ENCODE measurements around the gene LRRC27. TPM values are rescaled to one million over a fixed set of nuclear protein-coding genes. Genes with fewer than 3 reads are reported as not detected.
"Not testable (repeated sequence)": the region's sequence is repeated elsewhere in the genome, so short reads cannot be mapped to it uniquely, and the experiment has no call there.

The LRRC27 gene
- total and polyA plus RNA-seq, 2 of the 4 experiments (the other 2 are of a cell fraction), result 3.8 to 5.3 TPM

DNA sequence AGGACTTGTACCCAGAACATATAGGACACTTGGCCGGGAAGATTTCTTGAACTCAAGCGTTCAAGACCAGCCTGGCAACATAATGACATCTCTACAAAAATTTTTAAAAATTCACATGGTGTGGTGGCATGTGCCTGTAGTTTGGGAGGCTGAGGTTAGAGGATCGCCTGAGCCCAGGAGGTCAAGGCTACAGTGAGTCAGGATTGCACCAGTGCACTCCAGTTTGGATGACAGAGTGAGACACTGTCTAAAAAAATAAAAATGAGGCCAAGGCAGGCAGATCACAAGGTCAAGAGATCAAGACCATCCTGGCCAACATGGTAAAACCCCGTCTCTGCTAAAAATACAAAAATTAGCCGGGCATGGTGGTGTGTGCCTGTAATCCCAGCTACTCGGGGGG lies 14.5 kb upstream of the LRRC27 start:
- POLR2A ChIA-PET (ENCODE audit: unreplicated experiment); ATAC-seq (ENCODE audit: low read depth); H3K56ac ChIP-seq (ENCODE audit: extremely low read depth, insufficient read depth, low read length); DNase-seq; intact Hi-C loops (cut with micrococcal nuclease); H4K5ac ChIP-seq (ENCODE audit: low read depth, low read length); H4K91ac ChIP-seq (ENCODE audit: insufficient read depth, low read depth, low read length); H4K8ac ChIP-seq (ENCODE audit: low read depth in 2 of 2, low read length in 2 of 2); H2BK20ac ChIP-seq (ENCODE audit: low read depth, low read length); H3K23ac ChIP-seq (ENCODE audit: low read depth, low read length); H2AFZ ChIP-seq (replicated peaks; ENCODE audit: low read length, poor library complexity); H2BK15ac ChIP-seq (ENCODE audit: low read depth, low read length); H2BK120ac ChIP-seq (ENCODE audit: low read depth, low read length); H2BK5ac ChIP-seq (ENCODE audit: low read depth, low read length, poor library complexity, severe bottlenecking); H3K14ac ChIP-seq (replicated peaks; ENCODE audit: low read depth, low read length); H3K4me2 ChIP-seq (ENCODE audit: low read depth, low read length); H2AK9ac ChIP-seq (replicated peaks; ENCODE audit: low read depth, low read length, poor library complexity); H3K27me3 ChIP-seq (ENCODE audit: control insufficient read depth, insufficient read depth, low read length); CTCF ChIA-PET; H3K18ac ChIP-seq (ENCODE audit: low read depth, low read length); H4K20me1 ChIP-seq (ENCODE audit: insufficient read depth, low read length); H3K4ac ChIP-seq (ENCODE audit: low read depth, low read length); H3K27ac ChIP-seq (ENCODE audit: insufficient read depth, low read length); BruUV-seq (replicated peaks); H3K9ac ChIP-seq (ENCODE audit: low read depth, low read length); H3K9me3 ChIP-seq (ENCODE audit: control insufficient read depth, insufficient read depth, low read length); H3K4me3 ChIP-seq (ENCODE audit: insufficient read depth, low read depth, low read length); dilution Hi-C loops (cut with HindIII; ENCODE audit: low sequenced_read_pairs, unreplicated experiment); H3K36me3 ChIP-seq (ENCODE audit: control insufficient read depth, insufficient read depth, low read length); in situ Hi-C loops (cut with MboI; ENCODE audit: low sequenced_read_pairs): not testable (repeated sequence)
- Histone ChIP-seq H3K4me1 (ENCODE audit: control insufficient read depth, insufficient read depth, low read length) (peaks cover 12% of the 10 kb centered on the region), H3K9me1 (ENCODE audit: insufficient read depth, low read length) (peaks cover 13% of the 10 kb centered on the region), H3K79me1 (ENCODE audit: low read depth in 1 of 2, low read length in 2 of 2) (peaks cover 0 to 13% of the 10 kb centered on the region in 2 experiments; a peak in 3 of 4 replicates), H2AK5ac (ENCODE audit: low read depth, low read length) (0 out of 2 replicates have a peak overlapping the region, but pooled peaks have one; percentile 17)
- 100% methylated on average over 2 of the region's 6 CpGs; no CpG with 5 or more reads in 1 of the 2 experiments for WGBS, 2 experiments (ENCODE audit: extremely low coverage in 2 of 2, insufficient read length in 1 of 2)
